LHCN-M2 (cell line): ENCODE measurements around the gene CDKN2C. TPM values are rescaled to one million over a fixed set of nuclear protein-coding genes. Genes with fewer than 3 reads are reported as not detected.
"Not testable (repeated sequence)": the region's sequence is repeated elsewhere in the genome, so short reads cannot be mapped to it uniquely, and the experiment has no call there.

ENCODE experiments used
- DNase-seq: peaks from one replicate; pipeline ENCODE4 v3.0.0-alpha.2; 2012; ENCODE audit warnings: low read depth
- total RNA-seq: library from RNA; depleted of rRNA; stranded (reverse); fragments of >200 nt; gene quantifications from 2 replicates; pipeline ENCODE4 v1.2.3, GENCODE V29; 2014

Gene CDKN2C
- total RNA-seq, 1 experiment from 2014 or later = 85.2 TPM

GRCh38 chr1:50978852-50979781, 9.1 kb downstream of the CDKN2C start:
- DNase-seq = peak; percentile 74

GRCh38 chr1:50979937-50980336, 9.9 kb downstream of the CDKN2C start:
- peak; percentile 18 for DNase-seq

GRCh38 chr1:50980505-50980904, 10.5 kb downstream of the CDKN2C start:
- DNase-seq = no peak

GRCh38 chr1:50981741-50982140, 11.7 kb downstream of the CDKN2C start:
- peak; percentile 69 for DNase-seq

- DNase-seq = no peak
Observed at GRCh38 chr1:50982611-50983010, 12.6 kb downstream of the CDKN2C start.

- DNase-seq = no peak
Observed at GRCh38 chr1:50983219-50983802, 13.3 kb downstream of the CDKN2C start.

DNA sequence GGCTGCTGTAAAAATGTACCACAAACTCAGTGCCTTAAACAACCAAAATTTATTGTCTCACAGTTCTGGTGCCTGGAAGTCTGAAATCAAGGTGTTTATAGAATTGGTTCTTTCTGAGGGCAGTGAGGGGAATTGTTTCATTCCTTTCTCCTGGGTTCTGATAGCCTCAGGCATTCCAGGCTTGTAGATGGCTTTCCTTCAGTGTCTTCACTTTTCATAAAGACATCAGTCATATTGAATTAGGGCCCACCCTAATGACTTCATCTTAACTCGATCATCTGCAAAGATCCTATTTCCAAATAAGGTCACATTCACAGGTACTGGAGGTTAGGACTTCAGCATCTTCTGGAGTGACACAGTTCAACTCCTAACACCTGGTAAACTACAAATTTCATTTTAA, 15.0 kb downstream of the CDKN2C start:
- peak; percentile 8 for DNase-seq

- DNase-seq = peak; percentile 37
Observed at GRCh38 chr1:50986653-50987052, 16.6 kb downstream of the CDKN2C start.

GRCh38 chr1:50989694-50990093, 19.6 kb downstream of the CDKN2C start:
- DNase-seq = peak; percentile 76

DNA sequence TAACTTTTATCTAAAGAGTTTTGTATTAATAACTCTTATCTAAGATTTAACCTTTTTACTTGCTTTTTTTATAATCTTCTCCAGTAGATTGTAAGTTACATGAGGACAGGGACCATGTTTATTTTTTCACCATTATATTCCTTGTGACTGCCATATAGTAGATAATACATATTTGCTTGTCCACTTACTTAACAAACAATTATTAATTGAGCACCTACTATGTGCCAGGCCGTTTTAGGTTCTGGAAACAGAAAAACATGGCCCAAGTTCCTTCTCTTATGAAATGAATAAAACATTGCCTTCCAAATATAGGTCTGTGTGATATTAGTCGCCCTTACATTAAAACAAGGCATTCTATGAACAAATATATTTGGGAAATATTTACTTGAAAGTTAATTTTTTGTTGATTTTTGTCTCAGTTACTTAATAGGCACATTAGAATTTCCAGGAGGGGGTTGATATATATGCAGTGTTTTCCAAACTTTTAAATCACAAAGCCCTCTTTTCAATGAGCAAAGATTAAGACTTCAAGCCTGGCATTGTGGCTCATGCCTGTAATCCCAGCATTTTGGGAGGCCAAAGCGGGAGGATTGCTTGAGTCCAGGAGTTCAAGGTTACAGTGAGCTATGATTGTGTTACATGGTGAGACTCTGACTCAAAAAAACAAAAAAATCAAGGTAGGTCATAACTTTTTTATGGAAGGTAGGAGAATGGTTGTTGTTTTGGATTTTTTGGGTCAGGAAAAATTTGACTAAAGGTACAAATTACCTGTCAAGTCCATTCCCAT, 22.7 kb downstream of the CDKN2C start:
- DNase-seq = no peak

DNA sequence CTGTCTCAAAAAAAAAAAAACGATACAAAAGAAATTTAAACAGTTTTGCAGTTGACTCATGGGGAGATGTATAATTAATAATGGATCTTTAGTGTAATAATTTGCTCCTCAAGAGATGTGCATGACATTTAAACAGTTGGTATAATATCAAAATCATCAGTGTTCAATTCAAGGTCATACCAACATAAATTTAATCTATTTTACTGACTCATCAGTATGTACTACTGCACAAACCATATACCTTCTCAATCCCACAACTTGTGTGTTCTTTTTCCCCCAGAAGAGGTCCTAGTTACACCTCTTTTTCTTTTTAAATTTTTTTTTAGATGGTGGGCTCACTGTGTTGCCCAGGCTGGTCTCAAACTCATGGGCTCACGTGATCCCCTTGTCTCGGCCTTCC, 23.6 kb downstream of the CDKN2C start:
- DNase-seq = no peak

GRCh38 chr1:50994997-50995396, 25.0 kb downstream of the CDKN2C start:
- no peak for DNase-seq

DNA sequence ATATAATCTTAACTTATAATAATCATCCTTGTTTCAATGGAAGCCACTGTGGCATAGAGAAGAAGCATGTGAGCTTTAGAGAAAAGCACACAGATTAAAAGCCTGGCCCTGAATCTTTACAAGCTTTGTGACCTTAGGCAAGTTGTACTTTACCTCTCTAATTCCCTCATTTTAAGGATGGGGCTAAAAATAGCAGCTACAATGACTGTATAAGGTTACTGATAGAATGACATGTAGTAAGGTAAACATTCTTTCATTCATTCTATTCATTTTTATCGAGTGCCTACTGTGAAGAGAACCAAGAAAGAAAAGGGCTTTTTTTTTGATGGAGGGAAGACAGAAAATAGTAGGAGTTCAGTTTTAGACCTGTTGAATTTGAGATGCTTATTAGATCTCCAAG, 25.6 kb downstream of the CDKN2C start:
- no peak for DNase-seq

DNA sequence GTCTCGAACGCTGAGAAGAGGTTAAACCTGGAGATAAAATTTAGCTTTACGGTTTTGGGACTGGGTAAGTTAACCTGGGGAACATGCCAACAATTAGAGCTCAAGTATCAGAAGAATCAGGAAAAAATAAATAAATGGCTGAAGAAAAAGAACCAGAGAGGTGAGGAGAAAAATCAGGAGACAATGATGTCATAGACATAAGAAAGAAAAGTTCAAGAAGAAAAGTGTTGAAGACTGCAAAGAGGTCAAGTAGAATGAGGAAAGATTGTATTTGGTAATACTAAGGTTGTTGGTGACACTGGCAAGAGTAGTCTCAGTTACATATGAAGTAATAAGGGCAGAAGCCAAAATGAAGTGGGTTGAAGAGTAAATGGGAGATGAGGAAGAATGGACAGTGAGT, 26.0 kb downstream of the CDKN2C start:
- no peak for DNase-seq

DNA sequence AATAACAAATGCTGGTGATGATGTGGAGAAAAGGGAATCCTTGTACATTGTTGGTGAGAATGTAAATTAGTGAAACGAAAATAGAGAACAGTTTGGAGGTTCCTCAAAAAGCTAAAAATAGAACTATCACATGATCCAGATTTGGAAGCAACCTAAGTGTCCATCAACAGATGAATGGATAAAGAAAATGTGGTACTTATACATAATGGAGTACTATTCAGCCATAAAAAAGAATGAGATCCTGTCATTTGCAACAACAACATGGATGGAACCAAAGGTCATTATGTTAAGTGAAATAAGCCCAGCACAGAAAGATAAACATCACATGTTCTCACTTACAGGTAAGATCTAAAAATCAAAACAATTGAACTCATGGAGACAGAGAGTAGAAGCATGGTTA, 29.3 kb downstream of the CDKN2C start:
- not testable (repeated sequence) for DNase-seq

GRCh38 chr1:51000160-51000559, 30.1 kb downstream of the CDKN2C start:
- DNase-seq = no peak

DNA sequence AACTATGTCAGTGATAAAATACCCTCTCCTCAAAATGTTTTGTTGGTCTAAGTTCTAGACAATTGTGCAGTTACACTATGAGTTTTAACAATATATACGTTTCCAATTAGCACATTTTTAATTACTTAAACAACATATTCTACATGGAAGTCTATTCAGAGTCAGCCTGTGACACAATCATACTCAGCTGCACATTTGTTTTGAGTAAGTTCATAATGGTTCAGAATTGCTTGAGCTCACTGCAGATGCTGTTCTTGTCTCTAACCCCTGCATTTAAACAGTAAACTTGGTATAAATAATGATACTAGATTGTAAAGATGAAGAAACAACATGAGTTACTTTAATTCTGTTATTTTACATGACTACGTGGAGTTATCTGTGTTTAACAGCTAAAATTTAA, 30.6 kb downstream of the CDKN2C start:
- no peak for DNase-seq

- DNase-seq = no peak
Observed at GRCh38 chr1:51002516-51002915, 32.5 kb downstream of the CDKN2C start.

DNA sequence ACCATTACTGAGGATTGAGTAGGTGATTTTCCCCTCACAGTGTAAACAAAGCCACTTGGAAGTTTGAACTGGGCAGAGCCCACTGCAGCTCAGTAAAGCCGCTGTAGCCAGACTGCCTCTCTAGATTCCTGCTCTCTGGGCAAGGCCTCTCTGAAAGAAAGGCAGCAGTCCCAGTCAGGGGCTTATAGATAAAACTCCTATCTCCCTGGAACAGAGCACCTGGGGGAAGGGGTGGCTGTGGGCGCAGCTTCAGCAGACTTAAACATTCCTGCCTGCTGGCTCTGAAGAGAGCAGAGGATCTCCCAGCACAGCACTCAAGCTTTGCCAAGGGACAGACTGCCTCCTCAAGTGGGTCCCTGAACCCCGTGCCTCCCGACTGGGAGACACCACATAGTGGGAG, 35.5 kb downstream of the CDKN2C start:
- not testable (repeated sequence) for DNase-seq

GRCh38 chr1:51009381-51009780, 39.3 kb downstream of the CDKN2C start:
- DNase-seq = no peak

- DNase-seq = no peak
Observed at GRCh38 chr1:51014878-51015277, 44.8 kb downstream of the CDKN2C start.

- no peak for DNase-seq
Observed at GRCh38 chr1:51019811-51020210, 49.8 kb downstream of the CDKN2C start.
